PC-3 (cell line): Measurements from ENCODE around the gene MT1X.

Source experiments
- CTCF ChIP-seq: fragments of 300-600 bp; sonication (generic); conservative IDR thresholded peaks from 2 replicates; pipeline ENCODE4 v1.5.1; 2017; ENCODE audit warnings: antibody characterized with exemption, low read depth, mild to moderate bottlenecking, low read length
- EZH2phosphoT487 ChIP-seq: fragments of 300-600 bp; sonication (generic); IDR thresholded peaks from 2 replicates; pipeline ENCODE4 v1.6.1; 2018; ENCODE audit warnings: mild to moderate bottlenecking, antibody characterized with exemption, low read length, borderline replicate concordance

- TF ChIP-seq CTCF (no peak), EZH2phosphoT487 (no peak)
Measured at GRCh38 chr16:56658327-56658875, 23.9 kb upstream of the MT1X start.
